GM19372 (cell line): ENCODE results near the gene ARTN.

Source experiments
- ATAC-seq: cut with Tn5 transposase; IDR thresholded peaks from one replicate; pipeline ENCODE4 v1.9.1; 2021; ENCODE audit warnings: mild to moderate bottlenecking, low read depth, moderate library complexity; ENCODE audit not compliant: unreplicated experiment

ARTN gene

GRCh38 chr1:43921022-43921421 lies 12.6 kb upstream of the ARTN start:
- no peak for ATAC-seq

GRCh38 chr1:43924516-43924915 lies 9.1 kb upstream of the ARTN start:
- no peak for ATAC-seq

GRCh38 chr1:43925846-43926245 lies 7.8 kb upstream of the ARTN start:
- ATAC-seq: no peak

DNA sequence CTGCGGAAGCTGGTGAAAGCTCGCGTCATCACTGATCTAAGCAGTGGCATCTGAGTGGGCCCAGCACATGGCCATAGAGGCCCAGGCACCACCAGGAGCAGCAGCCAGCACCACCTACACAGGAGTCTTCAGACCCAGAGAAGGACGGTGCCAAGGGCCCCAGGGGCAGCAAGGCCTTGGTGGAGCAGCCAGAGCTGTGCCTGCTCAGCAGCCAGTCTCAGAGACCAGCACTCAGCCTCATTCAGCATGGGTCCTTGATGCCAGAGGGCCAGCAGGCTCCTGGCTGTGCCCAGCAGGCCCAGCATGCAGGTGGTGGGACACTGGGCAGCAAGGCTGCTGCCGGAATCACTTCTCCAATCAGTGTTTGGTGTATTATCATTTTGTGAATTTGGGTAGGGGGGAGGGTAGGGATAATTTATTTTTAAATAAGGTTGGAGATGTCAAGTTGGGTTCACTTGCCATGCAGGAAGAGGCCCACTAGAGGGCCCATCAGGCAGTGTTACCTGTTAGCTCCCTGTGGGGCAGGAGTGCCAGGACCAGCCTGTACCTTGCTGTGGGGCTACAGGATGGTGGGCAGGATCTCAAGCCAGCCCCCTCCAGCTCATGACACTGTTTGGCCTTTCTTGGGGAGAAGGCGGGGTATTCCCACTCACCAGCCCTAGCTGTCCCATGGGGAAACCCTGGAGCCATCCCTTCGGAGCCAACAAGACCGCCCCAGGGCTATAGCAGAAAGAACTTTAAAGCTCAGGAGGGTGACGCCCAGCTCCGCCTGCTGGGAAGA lies 3.2 kb upstream of the ARTN start:
- ATAC-seq: no peak

- ATAC-seq: no peak
Observed at GRCh38 chr1:43930949-43931275, 2.7 kb upstream of the ARTN start.

DNA sequence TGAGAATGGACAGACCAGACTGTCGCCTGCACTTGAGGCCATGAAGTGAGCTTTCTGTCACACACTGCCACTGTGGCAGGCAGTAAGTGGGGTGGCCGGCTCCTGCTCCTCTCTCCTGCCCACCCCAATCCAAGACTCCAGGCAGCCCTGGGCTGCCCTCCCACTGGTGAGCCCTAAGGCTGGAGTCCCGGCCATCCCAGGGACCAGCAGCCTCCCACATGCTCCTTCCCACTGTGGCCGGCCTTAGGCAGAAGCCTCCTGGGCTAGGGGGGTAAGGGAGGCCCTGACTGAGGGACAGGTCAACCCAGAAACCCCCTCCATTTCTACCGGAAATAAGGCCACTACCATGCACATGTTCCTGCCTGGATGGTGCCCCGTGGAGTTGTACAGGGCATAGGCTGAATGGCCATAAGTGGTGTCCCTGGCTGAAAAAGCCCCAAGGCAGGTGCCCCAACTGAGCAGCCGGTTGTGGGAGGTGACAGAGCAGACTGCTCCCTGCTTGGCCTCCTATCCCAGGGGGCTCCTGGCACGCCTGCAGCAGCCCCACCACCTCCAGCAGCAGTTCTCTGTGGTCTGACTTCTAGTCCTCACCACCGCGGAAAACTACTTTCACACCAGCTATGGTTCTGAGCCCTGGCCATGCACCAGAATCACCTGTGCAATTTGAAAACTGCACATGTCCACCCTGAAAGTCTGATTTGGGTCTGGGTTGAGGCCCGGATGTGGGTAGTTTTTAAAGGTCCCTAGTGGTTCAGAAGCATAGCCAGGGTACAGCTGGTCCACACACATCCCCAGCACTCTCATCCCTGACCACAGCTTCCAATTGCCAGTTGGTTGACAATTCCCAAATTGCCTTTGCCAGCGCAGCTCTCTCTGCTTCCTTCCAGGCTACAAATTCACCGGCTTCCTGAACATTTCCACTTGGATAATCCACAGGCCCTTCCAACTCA lies 1.6 kb upstream of the ARTN start:
- ATAC-seq: no peak

DNA sequence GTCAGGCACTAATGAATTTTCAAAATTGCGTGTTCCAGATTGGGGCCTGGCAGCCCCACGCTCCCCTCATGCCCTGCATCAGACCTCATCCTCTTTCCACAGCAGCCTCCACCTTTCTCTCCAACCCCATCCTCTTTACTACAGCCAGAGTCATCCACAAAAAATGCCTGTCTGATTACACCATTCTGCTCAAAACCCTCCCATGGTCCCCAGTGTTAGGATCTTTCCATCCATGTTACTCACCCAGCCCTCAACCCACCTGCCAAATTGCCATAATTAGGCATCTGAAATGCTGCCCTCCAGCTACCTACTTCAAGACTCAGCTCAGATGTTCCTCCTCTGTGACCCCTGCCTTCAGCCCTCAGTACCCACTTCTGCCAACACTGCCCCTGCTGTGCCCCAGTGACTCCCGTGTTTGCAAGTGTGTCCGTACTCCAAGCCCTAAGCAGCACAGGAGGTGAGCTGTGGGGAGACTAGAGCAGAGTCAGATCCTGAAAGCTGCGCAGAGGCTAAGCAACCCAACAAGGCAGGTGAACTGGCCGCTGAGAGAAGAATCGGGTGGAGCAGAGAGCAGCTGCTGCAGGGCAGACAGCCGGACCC lies 715 bp upstream of the ARTN start:
- ATAC-seq: no peak

DNA sequence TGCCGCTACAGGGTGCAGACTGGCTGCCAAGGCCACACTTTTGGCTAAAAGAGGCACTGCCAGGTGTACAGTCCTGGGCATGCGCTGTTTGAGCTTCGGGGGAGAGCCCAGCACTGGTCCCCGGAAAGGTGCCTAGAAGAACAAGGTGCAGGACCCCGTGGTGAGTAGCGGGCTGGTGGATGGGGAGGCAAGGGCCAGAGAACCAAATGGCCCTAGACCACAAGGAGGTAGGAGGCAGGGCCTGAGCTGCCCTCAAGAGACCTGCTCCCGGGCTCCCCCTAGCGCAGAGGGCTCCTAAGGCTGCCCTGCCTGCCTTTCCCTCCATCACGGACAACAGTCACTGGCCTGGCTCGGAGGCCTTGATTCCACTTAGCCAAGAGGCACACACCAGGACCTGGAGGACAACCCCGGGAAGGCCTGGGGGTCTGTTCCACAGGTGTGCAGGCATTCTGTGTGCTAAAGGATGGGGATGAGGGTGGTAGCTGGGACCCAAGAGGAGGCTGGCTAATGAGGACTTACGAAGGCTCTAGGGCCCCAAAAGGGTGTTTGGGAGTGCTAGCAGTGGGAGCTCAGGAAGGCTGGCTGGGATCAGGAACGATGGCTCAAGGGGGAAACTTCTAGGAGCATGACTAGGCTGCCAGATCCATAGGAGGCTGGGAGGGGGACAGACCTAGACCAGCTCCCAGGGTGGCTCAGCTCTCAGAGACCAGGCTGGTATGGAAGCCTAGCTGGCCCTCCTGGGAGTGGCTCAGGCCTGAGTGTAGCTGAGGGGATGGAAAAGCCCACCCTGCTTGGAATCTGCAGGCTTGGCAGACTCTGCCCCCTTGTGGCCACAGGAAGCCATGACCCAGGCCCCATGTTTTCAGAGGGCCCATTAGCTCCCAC lies 742 bp downstream of the ARTN start:
- ATAC-seq: no peak

- ATAC-seq: no peak
Observed at GRCh38 chr1:43934986-43935324, 1.4 kb downstream of the ARTN start.

DNA sequence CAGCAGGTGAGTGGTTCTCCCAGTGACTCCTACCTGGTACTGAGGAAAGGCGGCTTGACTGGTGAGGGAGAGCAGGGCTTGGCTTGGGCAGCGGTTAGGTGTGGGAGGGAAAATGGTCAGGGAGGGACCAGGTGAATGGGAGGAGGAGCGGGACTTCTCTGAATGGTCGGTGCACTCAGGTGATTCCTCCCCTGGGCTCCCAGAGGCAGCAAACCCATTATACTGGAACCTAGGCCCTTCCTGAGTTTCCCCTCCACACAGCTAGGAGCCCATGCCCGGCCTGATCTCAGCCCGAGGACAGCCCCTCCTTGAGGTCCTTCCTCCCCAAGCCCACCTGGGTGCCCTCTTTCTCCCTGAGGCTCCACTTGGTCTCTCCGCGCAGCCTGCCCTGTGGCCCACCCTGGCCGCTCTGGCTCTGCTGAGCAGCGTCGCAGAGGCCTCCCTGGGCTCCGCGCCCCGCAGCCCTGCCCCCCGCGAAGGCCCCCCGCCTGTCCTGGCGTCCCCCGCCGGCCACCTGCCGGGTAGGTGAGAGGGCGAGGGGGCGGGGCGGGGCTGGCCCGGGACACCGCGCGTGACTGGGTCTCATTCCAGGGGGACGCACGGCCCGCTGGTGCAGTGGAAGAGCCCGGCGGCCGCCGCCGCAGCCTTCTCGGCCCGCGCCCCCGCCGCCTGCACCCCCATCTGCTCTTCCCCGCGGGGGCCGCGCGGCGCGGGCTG lies 2.3 kb downstream of the ARTN start:
- ATAC-seq: no peak

DNA sequence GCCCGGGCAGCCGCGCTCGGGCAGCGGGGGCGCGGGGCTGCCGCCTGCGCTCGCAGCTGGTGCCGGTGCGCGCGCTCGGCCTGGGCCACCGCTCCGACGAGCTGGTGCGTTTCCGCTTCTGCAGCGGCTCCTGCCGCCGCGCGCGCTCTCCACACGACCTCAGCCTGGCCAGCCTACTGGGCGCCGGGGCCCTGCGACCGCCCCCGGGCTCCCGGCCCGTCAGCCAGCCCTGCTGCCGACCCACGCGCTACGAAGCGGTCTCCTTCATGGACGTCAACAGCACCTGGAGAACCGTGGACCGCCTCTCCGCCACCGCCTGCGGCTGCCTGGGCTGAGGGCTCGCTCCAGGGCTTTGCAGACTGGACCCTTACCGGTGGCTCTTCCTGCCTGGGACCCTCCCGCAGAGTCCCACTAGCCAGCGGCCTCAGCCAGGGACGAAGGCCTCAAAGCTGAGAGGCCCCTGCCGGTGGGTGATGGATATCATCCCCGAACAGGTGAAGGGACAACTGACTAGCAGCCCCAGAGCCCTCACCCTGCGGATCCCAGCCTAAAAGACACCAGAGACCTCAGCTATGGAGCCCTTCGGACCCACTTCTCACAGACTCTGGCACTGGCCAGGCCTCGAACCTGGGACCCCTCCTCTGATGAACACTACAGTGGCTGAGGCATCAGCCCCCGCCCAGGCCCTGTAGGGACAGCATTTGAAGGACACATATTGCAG lies 3.0 kb downstream of the ARTN start:
- no peak for ATAC-seq

- no peak for ATAC-seq
Observed at GRCh38 chr1:43937179-43937865, 3.7 kb downstream of the ARTN start.

DNA sequence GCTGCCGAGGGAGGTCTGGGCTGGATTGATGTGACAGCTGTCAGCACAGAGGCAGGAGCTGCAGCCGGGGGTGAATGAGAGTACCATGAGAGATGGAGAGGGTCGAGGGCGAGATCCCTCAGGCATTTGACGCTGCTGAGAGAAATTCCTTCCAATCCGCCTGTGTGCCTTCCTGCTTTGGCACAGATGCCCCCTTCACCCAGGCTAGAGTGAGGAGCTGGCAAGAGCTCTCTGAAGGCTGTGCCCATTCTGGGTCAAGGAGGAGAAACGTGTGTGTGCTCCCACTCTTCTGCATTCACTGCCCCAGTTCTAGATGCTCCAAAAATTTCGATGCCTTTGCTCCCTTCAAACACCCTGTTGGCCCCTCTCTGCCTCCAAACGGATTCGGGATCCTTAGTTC lies 4.8 kb downstream of the ARTN start:
- no peak for ATAC-seq

GRCh38 chr1:43938892-43939587 lies 5.4 kb downstream of the ARTN start:
- ATAC-seq: no peak

DNA sequence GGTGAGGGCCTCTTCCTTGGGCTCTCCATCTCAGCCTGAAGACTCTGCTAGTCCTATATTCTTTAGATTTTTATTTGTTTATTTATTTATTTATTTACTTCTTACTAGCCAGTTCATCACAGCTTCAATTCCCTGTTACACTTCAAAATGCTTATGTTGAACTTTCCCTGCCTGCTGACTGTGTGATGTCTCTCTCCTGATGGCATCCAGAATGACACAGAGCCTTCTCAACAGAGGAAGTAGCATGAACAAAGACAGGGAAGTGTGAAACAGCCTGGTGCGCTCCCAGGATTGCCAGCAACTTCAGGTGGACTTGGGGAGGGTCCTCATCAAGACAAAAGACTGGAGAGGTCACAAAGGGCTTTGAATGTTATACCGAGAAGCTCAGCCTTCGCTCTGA lies 8.8 kb downstream of the ARTN start:
- ATAC-seq: no peak

GRCh38 chr1:43944860-43945259 lies 11.3 kb downstream of the ARTN start:
- ATAC-seq: no peak

DNA sequence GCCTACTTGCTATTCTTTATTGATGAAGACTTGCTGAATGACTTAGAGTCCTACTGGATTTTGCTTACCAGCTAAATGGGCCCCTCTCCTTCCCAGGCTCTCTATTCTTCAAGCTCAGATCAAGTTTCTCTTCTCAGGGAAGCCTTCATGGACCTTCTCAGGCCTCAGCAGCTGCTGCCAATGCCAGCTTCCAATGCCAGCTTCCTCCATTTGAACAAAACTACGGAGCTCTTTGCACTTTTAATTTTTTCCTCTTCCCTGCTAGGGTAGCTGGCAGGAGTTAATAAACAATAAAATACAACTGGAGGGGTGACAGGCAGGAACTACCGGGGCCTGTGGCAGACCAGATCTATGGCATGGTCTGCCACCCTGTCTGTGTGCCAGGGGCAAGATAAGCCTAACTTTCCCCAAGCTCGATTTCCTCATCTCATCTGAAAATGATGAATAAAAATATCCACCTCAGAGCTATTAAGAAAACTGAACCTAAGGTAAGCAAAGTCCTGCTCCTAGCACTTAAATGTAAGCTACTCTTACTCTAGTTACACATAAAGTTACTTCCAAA lies 12.2 kb downstream of the ARTN start:
- ATAC-seq: no peak
